Stimulated activated CD8-positive, alpha-beta memory T cell treated with anti-CD3 and anti-CD28 coated beads, Interleukin-15, amount 100 ng/mL, for 4 hours (primary cell): ENCODE data around the gene ADCY5.

Experiments used
- DNase-seq, 2 donors: peaks; one replicate each; pipeline ENCODE4 v3.0.0-alpha.2; 2020; ENCODE audit warnings: low read depth in 2 of 2

Gene ADCY5

GRCh38 chr3:123458255-123458654 lies 9.4 kb upstream of the ADCY5 start:
- DNase-seq: no peak

DNA sequence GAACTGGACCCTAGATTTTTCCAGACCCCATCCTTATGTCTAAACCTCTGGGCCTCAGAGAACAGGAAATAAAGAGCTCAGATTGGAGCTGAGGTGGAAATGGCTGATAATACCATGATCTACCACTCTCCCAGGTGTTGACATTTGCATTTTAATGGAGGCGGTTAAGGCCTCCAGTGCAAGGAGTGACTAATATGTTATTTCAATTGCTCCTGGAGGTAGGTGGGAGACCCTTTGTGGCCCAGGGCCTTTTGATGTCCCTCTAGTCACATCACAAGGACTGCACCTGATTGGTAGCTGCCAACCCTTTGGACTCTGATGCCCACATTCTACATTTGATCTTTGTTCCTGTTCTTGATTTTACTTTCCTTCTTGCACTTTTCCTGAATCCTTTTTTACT lies 9.0 kb upstream of the ADCY5 start:
- no peak for DNase-seq

DNA sequence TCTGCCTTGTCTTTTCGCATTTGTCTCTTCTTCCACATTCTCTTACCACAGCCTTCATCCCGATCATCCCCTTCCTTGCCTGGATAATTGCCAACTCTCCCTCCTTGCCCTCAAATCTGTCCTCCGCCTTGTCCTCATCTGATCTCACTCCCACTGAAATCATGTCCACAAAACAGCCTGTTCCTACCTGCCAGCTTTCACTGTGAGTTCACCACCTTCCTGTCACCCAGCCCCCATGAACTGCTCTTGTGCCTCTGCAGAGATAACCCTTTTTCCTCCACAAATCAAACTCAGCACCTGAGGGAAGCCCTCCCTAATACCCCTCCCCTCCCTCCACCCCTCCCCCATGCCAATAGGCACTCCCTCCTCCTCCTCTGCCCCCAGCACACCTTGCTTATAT lies 4.8 kb upstream of the ADCY5 start:
- DNase-seq: no peak

- DNase-seq: no peak
Measured at GRCh38 chr3:123451186-123451585, 2.3 kb upstream of the ADCY5 start.

DNA sequence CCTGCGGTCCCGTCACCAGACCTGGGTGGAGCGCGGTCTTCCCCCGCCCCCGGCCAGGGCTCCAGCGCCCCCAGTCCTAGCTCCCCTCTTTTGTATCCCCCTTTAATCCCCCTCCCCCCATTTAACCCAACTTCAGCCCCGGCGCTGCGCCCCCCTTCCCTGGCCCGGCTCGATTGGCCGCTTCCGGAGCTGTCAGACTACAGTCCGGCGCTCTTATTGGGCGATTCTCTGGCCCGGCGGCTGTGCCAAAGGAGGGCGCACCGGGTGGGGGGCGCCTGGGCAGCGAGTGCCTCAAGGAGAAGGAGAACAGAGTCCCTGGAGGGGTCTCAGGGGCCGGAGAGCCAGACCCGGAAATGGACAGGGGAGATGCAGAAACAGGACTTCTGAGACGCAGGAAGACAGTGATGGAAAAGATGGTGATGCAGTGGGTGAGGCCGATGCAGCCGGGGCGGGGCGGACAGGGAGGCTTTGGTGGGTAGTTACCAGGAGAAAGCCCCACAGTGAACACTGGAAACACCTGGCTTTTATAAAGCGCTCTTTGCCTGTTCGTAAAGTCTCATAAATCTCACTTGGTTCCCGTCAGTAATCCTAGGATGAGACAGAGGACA lies 1.2 kb upstream of the ADCY5 start:
- no peak for DNase-seq

DNA sequence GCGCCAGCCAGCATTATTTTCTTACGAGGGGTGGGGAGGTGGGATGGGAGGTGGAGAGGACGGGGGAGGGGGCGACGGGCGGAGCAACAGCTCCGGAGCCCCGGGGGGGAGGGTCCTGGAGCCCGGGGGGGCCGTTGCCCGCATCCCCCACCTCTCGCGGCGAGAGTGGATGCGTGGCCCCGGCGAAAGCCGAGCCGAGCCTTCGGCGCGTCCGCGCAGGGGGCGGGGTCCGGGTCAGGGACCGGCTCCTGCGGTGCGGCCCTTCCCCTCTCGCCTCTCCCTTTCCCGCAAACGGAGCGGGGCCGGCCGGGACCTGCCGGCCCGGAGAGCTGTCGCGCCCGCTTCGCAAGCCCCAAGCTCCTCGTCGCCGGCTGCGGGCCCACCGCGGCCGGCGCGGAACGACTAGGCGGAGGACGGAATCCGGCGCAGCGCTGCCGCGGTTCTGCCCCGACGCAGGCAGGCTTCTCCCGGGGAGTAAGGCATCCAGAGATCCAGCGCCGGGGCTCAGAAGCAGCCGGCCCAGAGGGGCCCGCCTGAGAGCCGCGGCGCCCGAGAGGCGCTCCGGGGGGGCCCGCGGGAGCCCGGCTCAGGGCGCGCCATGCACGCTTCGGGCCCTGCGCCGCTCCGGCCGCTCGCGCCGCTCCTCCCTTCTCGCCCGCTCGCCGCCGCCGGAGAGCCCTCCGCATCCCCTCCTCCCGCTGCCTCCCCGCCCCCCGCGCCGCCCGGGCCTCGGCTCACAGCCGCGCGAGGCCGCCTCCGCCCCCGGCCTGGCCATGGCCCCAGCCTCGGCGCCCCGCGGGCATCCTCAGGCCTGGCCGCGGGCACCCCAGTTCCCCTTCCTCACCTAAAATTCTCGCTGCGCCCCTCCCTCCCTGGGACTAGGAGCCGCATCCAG lies 459 bp upstream of the ADCY5 start:
- DNase-seq: no peak

DNA sequence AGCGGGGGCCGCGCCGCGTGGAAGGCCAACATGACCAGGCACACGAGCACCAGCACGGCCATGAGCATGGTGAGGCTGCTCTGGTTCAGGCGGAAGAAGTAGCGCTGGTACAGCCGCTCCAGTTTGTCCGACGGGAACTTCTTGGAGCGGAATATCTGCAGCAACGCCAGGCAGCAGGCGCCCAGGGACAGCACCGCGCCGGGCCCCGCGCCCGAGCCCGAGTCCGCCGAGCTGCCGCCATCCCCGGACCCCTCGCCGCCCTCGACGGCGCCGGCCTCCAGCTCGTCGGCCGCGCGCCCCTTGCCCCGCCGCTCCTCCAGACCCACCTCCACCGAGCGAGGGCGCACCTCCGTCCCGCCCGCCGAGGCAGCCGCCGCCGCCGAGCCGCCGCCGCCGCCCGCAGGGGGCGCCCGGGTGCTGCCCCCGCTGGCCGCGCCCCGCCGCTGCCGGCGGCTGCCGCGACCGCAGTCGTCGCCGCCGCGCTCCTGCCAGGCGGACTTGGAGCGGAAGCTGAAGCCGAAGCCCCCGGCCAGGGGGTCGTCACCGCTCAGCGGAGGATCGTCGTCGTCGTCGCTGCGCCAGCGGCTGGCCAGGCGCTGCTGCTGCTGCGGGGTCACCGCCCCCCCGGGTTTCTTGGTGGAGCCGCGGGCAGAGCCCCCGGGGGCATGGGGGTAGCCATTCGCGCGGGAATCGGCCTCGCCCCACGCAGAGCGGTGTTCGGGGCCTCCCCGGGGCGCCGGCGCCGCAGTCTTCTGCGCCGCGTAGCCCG lies 957 bp downstream of the ADCY5 start:
- DNase-seq: no peak

- no peak for DNase-seq
Measured at GRCh38 chr3:123447416-123447748, 1.5 kb downstream of the ADCY5 start.

GRCh38 chr3:123446610-123447109 lies 2.2 kb downstream of the ADCY5 start:
- no peak for DNase-seq

GRCh38 chr3:123446210-123446609 lies 2.7 kb downstream of the ADCY5 start:
- no peak for DNase-seq

DNA sequence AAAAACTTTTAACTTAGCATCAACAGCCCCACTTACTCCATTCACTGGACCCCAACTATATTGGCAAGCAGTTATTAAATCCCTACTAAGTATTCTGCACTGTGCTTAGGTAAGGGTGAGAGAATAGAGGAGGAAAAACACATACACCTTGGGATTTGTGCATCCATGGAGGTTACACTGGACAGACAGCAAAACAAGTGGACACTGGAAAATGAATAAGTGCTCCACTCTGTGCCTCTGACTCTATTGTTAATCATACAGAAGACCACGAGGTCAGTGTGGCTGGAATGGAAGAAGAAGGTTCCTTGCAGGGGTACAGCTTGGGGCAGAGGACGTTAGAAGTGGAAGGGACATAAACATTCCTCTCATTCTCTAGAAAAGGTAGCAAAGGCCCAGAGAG lies 3.2 kb downstream of the ADCY5 start:
- DNase-seq: no peak

- DNase-seq: no peak
Measured at GRCh38 chr3:123444744-123445143, 4.1 kb downstream of the ADCY5 start.

DNA sequence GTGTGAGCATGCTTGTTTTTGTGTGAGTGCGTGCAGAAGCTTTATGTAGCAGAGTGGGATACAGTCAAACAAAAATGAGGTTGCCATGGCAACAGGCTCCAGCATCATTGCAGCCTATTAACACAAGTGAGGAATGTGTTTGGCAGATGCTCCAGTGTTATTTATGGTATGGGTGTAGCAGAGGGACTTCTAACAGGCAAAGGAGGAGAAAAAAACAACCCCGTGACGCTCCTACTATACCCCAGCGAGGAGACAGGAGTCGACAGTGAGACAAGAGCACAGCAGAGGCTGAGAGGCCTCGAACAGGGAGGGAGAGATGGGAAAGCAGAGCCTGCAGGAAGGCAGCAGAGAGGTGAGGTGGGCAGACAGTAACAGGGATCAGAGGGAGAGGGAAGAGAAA lies 4.9 kb downstream of the ADCY5 start:
- DNase-seq: no peak

- DNase-seq: no peak
Measured at GRCh38 chr3:123442908-123443307, 6.0 kb downstream of the ADCY5 start.

DNA sequence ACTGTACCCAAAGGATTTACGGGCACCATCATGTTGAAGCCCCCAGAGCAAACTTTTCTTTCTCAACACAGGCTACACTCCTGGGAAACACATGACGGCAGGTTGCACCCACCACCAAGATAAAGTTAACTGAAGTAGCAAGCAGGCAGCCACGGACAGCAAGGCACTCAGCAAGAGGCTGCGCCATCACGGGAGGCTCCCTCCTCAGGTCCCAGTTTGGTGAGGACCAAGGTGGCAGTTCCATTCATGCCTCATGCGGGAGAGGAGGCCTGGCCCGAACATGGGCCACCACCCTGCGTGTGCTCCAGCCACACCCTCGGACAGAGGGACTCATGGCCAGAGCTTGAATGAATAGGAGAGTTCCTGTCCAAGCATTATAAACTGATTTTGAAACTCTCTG lies 6.8 kb downstream of the ADCY5 start:
- DNase-seq: no peak

DNA sequence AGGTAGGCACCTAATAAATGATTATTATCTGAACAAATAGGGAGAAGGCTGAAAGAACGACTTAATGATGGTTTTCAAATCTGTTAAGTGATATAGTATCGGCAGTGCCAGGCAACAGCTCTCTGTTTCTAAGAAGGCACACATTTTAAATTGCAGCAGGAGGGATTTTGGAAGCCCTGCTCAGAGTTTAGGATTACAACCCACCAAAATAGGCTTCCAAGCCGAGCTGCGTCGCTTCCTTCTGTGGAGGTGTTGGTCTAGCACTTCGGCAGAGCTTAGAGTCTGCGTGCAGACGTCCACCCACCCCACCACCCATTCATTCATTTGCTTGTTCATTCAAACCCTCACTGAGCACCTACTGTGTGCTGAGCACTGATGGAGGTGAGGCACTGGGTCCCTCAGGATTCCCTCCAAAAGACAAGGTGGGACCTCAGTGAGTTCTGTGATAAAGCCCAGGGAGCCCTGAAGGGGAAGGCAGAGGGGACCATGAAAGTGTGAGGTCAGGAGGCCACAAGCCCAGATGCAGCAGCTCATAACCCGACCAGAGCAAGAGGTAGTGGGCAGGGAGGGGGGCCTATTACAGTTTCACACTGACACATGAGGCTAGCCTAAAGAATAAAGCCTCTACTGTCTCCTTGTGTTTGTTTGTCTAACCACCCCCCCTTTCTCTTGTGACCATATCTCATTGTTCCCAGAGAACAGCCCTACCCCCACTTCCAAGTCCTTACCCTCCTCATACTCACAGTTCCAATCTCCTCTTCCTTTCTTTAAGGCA lies 8.9 kb downstream of the ADCY5 start:
- DNase-seq: no peak

DNA sequence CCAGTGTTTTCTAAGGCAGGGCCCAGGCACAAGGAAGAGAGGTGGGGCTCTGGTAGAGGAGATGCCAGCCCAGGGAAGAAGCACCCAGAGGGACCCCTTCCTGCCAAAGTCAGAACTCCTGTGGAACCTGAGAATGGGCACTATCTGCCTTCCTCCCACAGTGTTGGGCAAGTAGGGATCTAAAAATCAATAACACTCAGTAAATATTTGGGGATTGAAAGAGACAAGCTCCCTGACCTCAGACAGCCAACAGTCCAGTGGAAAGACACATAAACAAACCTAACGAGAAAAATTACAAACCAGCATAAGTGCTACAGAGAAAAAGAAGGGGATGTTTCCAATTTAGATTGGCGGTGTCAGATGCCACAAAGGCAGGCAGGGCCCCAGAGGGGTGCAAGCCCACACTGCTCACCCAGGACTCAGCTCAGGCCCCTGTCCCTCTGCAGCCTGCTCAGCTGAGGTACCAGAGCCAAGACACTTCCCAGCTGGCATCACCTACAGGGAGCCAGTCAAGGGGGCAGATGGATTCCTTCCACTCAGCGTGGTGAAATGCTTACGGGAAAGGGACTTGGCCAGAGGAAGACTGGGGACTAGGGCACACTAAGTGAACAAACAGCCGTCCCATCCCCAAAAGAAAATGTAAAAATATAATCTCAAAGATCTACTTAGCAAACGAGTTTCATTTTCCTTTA lies 15.9 kb downstream of the ADCY5 start:
- DNase-seq: no peak

GRCh38 chr3:123431658-123432324 lies 17.1 kb downstream of the ADCY5 start:
- no peak for DNase-seq

- no peak for DNase-seq
Measured at GRCh38 chr3:123431007-123431657, 17.8 kb downstream of the ADCY5 start.

GRCh38 chr3:123430266-123430665 lies 18.6 kb downstream of the ADCY5 start:
- DNase-seq: no peak
